Gastrocnemius medialis (tissue), 4 donors: ENCODE results near the gene PLEKHH3.

Experiments used
- CTCF ChIP-seq, 5 experiments: fragments of 450-650 bp in 3 of 5; fragments of 200-600 bp in 2 of 5; sonication (generic) in 2 of 5; IDR thresholded peaks in 4 of 5; conservative IDR thresholded peaks in 1 of 5; 1 replicate in 4 of 5; 2 replicates in 1 of 5; pipeline ENCODE4 v1.5.1; 2016 to 2019; ENCODE audit warnings: antibody characterized with exemption in 5 of 5, mild to moderate bottlenecking in 3 of 5, moderate library complexity in 3 of 5
- POLR2A ChIP-seq, 2 donors: fragments of 450-650 bp; IDR thresholded peaks; one replicate each; pipeline ENCODE4 v1.6.1; 2017; ENCODE audit warnings: antibody characterized with exemption in 2 of 2, mild to moderate bottlenecking in 2 of 2, moderate library complexity in 2 of 2

DNA sequence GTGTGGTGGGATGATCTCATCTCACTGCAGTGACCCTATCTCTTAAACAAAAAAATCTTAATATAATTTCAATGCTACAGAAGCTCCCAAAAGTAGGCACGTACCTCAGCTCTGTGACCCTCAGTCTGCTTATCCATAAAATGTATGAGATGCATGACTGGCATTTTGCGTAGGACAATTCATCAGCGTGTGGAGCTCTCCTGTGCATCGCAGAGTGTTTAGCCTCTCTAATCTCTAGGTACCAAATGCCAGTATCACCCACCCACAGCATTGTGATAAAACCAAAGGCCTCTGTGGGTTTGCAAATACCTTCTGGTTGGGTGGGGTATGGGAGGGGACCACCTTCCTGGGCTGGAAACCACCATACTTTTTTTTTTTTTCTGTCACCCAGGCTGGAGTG lies 36.7 kb downstream of the PLEKHH3 start:
- no peak for TF ChIP-seq CTCF (IDR thresholded peaks at IDR 0.05 in 4 of 5, conservative IDR thresholded peaks at IDR 0.05 in 1 of 5)
- TF ChIP-seq POLR2A (IDR thresholded peaks at IDR 0.05), result no peak
